ENCODE measurements around the gene SLC41A1.
"Not testable (repeated sequence)": the region's sequence is repeated elsewhere in the genome, so short reads cannot be mapped to it uniquely, and the experiment has no call there.

The SLC41A1 gene

DNA sequence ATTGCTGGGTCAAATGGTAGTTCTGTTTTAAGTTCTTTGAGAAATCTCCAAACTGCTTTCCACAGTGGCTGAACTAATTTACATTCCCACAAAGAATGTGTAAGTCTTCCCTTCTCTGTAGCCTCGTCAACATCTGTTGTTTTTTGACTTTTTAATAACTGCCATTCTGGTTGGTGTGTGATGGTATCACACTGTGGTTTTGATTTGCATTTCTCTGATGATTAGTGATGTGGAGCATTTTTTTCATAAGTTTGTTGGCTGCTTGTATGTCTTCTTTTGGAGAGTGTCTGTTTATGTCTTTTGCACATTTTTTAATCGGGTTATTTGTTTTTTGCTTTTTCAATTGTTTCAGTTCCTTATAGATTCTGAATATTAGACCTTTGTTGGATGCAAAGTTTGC lies 10.3 kb upstream of the SLC41A1 start:
- DNase-seq (ENCODE audit: low read depth in 1 of 2, low spot score in 1 of 2): not testable (repeated sequence)

DNA sequence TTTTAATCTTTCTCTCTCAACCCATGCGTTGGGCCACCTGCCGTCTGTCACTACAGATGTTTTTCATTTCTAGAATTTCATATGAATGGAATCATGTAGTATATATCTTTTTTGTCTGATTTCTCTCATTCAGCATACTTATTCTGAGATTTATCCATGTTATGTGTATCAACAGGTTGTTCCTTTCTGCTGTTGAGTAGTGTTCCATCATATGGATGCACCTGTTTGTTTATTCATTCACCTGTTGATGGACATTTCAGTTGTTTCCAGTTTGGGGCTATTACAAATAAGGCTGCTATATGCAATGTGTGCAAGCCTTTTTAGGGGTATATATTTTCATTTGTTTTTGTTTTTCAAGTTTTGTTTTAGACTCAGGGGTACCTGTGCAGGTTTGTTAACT lies 9.4 kb upstream of the SLC41A1 start:
- no peak for DNase-seq (ENCODE audit: low read depth in 1 of 2, low spot score in 1 of 2)

DNA sequence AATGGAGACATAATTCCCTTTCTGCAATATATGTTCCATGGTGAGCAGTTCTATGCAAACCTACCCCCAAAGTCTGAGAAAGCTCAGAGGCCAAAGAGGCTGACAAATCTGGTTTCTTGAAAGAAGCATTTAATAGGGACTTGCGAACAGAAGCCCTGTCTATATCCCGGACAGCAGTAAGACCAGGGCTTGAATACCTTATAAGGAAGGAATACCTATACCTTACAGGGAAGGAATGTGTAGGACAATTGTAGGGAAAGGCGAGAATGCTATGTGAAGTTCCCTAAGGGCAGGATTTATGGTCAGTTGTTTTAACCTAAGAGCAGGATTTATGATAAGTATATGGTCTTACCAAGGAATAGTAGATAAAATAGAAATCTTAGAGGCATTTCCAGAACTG lies 5.0 kb upstream of the SLC41A1 start:
- DNase-seq (ENCODE audit: low read depth in 1 of 2, low spot score in 1 of 2): no peak

DNA sequence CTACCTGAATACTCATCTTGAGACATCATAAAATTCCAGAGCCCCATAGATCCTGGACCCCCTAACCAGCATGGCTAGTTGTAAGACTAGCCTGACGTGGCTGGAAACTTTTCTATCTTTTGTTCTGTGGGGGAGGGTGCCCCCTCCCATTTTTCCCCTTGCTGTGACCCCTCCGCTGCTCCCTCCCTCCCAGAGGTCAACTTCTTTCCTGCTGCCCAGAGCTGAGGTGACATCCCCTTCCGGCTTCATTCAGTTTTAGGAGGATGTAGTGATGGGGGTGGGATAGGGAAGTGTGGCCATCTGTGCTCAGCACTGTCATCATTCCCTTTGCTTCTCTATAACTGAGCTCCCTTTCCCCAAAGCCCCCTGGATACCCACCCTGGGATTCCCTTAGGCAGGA lies 4.4 kb upstream of the SLC41A1 start:
- no peak for DNase-seq (ENCODE audit: low read depth in 1 of 2, low spot score in 1 of 2)

DNA sequence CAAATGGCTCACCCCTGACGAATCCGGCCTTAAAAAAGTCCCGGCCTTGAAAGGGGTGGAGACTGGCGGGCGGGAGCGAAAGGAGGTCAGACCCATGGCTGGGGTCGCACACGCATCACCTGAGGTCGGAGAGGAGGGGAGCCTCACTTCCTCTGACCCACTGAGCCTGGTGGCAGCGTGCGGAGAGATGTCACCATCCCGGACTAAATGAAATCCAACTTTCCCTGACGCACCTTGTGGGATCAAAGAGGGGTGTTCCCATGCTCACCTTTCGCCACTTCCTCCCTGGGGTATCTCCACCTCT lies 709 bp upstream of the SLC41A1 start:
- DNase-seq (ENCODE audit: low read depth in 1 of 2, low spot score in 1 of 2): no peak

DNA sequence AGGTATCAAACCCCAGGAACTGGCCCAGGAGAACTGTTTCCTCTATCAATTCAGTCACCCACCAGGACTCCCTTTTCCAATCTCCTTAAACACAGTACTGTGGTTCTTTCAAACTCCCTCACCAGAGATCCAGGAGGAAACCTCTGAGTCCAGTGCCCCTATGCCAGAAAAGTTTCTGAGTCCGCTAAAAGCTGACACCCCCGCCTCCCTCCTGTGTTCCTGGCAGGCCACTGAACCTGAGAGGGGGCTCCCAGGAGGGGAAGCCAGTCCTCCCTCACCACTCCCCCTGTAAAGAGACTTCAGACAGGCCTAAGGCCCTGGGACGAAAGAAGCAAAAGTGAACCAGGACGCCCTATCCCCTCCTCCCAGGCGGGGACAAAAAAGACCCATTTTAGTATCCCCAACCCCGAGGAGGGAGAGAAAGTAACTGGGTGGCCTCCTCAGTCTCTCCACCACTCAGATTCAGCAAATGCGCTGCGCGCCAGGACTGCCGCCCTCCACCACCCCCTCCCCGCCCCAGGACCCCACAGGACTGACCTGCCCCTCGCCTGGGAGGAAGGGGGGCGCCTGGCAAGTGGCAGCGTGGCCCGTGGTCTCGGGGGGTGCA lies 624 bp downstream of the SLC41A1 start:
- DNase-seq (ENCODE audit: low read depth in 1 of 2, low spot score in 1 of 2): no peak

DNA sequence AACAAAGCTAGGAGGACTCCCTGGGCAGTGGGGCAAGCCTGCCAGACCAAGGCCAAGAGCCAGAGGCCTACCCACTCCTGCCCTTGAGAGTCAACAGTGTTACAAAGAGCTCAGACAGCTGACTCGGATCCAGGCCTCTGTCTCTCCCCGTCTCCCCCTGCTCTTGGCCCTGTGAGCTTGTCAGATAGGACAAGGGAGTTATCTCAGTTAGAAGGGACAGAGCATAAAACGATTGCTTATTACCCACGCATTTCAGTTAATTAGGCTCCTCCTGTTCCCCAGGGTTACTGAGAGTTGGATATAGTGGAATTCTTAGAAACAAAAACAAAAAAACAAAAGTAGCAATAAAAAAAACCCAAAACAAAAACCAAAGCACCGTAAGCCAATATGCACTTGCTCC lies 1.3 kb downstream of the SLC41A1 start:
- no peak for DNase-seq (ENCODE audit: low read depth in 1 of 2, low spot score in 1 of 2)

DNA sequence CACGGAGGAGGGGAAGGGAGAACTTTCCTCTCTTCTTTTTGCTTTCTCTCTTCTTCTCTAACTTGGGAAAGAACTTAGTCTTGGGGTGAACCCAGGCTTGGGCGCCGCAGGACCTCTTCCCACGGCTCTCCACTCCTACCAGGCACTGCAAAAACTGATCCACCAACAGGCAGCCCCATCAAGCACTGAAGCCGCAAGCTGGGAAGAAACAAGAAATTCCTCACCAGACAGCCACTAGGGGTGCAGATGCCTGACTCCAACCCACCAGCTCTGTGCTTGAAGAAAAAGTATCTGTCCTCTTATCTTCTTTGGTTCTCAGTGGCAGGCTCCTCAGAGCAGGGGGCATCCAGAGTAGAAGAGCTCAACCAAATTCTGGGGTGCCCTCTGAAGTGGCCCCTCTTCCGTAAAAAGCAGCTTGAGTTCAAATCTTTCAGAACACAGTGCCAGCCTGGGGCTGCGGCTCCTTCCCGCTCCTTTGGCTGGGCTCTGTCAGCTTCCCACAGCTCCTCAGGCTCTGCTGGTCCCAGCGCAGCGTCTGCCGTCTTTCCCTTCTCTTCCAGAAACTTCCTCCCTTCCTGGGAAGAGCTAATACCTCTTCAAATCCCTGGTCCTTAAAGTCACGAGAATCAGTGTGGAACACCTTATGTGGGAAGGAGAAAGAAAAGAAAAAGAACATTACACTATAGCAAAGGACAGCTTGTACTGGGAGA lies 2.4 kb downstream of the SLC41A1 start:
- DNase-seq (ENCODE audit: low read depth in 1 of 2, low spot score in 1 of 2): no peak

DNA sequence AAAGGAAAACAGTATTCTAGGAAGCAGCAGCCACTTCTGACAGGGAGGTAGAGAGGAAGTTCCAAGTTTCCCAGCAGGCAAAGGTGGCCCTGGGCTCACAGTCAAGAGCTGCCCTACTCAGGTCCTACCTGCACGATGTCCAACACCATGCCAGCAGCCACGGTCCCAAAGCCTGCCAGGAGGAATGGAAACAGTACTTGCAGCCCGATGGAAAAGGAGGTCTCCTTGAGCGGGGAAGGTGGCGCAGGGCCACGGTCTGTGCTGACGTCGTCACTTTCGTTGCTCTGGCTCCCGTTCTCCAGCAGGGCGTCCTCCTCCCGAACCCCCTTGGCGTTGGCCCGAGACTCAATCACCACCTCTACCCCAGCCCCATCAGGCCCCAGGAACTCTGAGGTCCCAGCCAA lies 3.1 kb downstream of the SLC41A1 start:
- DNase-seq (ENCODE audit: low read depth in 1 of 2, low spot score in 1 of 2): no peak

DNA sequence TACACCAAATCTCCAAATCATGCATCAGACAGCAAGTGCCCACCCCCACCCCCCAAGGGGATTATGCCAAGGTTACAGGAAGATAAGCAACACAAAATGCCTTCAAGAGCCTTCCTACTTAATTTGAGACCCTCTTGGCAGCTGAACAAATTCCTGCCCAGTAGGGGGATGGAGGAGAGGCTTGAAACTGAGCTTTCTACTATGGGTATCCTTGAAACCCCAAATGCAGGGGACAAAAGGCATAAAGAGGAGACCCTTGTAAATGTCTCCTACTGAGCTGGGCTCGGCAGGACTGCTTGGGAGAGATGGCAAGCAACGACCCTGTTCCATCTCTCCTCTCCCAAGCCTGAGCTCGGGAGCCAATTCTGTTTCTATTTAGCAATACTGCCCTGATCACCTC lies 3.5 kb downstream of the SLC41A1 start:
- DNase-seq (ENCODE audit: low read depth in 1 of 2, low spot score in 1 of 2): no peak

DNA sequence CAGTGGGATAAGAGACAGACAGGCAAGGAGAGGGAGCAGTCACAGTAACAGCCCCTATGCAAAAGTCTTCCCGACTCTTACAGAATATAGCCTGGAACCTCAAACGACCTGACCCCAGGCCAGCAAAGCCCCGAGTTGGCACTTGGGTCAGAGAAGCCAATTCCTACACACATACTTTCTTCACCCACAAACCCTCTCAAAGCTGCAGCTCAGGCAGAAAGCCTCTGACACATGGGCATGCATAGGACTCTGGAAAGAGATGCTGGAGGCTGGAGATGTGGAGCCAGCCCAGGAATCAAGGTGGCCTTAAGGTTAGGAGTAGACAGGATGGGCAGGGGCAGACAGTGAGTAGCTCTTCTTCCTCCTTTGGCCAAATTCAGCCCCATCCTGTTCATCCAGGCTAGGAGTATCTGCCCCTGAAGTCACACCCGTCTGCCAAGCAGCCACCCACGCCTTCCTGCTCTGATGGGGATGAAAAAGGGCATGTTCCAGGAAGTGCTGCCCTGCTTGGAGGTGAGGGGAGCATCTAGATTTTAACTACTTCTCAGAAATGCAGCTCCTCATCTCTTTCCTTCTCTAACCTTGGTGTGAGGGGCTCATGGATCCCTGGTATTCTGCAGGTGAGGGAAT lies 7.8 kb downstream of the SLC41A1 start:
- DNase-seq (ENCODE audit: low read depth in 1 of 2, low spot score in 1 of 2): no peak

DNA sequence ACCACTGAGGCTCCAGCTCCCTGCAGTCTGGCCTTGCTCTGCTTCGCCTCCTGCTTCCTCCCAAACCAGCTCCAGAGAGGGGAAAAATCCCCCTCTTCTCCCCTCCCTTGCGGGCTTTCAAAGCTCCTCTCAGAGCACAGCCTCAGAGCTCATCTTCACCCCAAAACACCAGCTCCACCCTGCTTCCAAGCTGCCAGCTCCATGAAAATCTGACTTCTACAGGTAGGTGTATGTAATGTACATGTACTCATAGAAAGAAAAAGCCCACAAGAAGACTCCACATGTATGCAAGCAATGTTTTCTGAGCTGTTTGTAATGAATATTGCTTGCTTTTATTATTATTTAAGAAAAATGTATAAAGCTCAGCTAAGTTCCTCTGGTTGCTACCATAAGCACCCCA lies 8.4 kb downstream of the SLC41A1 start:
- DNase-seq (ENCODE audit: low read depth in 1 of 2, low spot score in 1 of 2): no peak

DNA sequence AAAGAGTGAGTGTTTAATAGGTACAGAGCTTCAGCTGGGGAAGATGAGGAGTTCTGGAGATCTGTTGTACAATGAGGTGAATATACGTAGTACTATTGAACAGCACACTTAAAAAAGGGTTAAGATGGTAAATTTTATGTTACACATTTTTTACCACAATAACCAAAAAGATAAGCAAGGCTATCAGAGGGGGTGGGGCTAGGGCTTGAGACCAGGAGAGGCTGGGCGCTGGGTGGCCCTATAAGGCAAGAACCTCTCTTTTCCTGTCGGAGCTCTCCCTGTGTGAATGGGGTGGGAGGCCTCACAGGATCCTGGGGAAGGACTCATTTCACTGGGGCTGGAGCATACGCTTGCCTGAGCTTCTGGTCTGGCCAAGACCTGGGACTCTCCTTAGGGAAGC lies 9.0 kb downstream of the SLC41A1 start:
- DNase-seq (ENCODE audit: low read depth in 1 of 2, low spot score in 1 of 2): no peak

DNA sequence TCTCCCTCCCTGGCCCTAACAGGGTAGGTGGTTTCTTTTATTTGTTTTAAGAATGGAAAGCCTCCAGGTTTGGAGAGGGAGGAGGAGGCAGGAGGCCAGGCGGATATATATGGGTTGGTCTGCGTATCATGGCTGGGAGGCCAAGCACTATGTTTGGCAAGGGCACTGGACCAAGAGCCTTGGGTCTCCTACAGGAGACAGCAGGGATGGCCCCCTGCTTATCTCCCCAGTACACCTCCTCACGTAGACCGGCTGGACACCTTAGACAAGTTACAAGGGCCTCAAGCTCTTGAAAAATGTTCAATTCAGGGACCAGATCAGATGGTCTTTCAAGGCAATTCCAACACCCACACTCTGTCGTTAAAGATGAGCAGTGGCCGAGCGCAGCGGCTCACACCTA lies 10.9 kb downstream of the SLC41A1 start:
- DNase-seq (ENCODE audit: low read depth in 1 of 2, low spot score in 1 of 2): no peak

DNA sequence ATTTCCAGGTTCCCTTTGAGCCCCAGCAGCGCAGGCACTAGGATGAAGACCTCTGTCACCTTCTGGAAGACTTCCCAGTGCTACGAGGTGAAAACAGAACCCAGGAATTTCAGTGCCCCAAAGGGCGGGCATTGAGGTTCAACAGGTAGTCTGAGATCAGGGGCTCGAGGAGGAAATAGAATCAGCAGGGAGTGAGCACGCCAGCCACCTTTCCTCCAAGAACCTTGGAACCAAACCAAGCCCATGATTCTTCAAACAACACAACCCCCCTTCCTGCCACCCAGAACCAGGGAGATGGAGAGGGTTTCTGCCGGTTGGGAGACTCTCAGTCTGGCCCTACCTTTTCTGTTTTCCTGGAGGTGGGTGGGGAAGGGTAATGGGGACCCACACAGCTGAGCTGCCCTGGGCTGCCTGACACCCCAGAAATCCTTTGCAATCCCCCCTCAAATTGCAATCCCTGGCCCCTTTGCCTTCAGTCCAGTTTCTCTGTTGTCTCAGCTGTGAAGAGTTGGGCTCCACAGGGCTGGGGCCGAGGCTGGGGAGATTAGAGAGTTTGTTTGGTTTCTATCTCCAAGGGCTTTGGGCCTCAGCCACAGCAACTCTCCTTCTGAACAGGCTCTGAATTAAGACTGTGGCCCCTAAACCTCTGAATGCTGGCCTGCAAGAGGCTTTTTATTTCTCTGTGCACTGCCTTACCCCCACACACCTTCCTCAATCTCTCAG lies 11.9 kb downstream of the SLC41A1 start:
- no peak for DNase-seq (ENCODE audit: low read depth in 1 of 2, low spot score in 1 of 2)

DNA sequence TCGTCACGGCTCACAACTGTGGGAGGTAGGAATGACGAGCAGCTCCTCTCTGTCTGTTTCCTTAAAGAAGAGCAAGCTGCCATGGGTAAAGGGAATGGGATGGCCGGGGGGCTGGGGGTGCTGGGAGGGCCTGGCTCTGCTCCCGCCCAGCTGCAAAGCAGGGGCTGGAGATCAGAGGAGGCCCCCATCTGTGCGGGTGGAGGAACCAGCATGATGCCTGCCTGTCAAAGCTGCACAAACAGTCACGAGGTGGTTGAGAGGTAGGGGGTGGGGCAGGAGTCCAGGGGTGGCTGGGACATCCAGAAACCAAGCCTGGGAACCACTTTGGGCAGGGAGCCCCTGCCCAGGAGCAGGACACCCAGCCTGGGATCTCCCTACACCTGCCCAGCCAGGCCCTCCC lies 12.6 kb downstream of the SLC41A1 start:
- DNase-seq (ENCODE audit: low read depth in 1 of 2, low spot score in 1 of 2): no peak

DNA sequence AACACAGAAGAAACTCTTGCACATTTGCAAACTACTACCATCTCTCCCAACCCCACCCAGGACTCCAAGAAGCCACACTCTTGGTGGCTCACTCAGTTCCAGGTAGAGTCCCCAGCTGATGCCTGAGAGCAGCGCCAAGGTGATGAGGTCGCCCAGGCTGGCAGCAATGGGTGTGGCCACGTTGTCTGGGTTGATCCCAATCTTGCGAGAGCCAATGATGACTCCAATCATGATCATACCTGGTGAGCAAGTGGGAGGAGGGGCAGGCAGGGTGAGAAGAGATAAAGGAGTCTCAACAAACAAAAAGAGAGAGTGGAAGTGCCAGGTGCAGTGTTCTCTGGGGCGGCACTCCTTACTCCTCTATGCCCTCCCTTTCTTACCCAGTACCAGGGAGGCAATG lies 14.4 kb downstream of the SLC41A1 start:
- no peak for DNase-seq (ENCODE audit: low read depth in 1 of 2, low spot score in 1 of 2)

DNA sequence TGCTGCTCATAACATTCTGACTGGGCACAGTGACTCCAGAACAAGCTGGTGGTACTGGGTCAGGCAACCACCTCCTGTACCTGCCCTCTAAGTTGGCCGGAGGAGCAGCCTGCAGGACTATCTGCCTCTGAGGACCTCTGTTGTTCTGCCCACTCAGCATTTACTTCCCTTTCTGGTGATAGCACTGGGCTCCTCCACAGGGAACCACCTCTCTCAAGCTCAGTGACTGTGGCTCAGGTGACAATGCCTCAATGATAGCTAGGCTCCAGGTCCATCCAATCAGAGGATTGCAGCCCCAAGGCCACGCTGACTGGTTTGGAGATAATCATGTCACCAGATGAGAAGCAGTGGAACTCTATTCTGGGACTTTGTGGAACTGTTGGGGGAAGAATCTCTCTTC lies 15.8 kb downstream of the SLC41A1 start:
- no peak for DNase-seq (ENCODE audit: low read depth in 1 of 2, low spot score in 1 of 2)

DNA sequence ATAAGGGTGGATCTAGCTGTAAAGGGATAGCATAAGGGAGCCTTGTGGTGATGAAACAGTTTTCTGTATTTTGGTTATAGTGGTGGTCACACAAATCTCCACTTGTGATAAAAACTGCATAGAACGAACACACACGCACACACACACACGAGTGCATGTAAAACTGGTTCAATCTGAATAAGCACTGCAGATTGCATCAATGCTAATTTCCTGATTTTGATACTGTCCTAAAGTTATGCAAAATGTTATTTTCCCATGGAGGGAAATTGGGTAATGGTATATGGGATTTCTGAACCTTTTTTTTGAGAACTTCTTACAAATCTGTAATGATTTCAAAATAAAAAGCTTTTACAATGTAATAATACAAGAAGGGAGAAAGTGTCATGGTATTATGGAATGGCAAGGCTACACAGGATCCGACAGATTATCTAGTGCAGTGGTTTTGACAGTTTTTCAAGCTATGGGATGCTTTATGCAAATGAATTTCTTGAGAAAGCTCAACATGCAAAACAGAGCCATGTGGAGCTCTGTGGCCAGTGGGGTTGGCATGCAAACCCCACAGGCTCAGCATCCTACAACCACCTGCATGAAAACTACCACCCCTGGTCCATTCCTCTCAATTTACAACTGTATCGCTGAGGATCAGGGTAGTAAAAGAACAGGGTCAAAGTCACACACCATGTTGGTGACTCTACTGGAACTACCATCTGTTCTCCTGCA lies 18.8 kb downstream of the SLC41A1 start:
- no peak for DNase-seq (ENCODE audit: low read depth in 1 of 2, low spot score in 1 of 2)

DNA sequence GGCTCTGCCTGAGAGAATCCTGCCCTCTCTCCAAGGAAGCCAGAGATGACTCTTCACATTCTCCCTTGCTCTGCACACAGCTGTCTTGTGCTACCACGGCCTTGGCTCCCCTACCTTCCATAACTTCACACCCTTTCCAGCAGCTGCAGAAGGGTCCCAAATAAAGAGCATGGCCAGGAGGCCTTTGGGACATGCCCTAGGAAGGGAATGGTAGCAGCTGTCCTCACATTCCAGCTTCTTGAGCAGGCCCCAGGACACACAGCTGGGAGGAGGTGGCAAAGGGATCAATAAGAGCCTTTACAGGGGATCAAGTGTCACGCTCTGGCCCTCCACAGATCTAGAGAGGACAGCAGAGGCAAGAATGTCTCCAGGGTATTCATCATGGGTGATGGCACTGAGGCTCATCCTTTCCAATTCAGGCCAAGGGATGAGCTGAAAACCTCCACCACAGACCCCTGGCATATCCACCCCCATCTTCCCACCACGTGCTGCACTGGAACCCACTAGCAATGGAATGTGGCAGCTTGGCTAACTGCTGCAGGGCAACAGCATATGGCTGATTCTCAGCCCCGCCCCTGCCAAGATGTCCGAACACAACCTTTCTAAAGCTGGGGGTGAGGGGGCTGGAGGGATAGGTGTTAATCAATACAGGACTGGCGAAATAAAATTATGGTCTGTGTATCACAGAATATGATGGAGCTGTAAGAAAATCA lies 19.9 kb downstream of the SLC41A1 start:
- no peak for DNase-seq (ENCODE audit: low read depth in 1 of 2, low spot score in 1 of 2)

DNA sequence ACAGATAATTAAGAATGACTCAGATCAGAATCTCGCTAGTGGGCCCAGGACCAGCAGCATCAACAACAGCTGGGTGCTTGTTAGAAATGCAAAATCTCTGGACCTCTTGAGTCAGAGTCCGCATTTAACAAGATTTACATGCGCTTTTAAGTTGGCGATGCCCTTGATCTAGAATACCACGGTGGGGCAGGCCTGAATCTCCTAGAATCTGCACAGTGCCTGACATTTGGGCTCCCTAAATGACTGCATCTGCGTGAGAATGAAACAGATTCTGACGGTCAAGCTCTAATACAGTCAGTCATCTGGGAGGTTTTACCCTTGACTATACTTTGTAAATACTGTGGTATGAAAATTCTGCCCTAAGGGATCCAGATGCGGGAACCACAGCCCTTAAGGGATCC lies 20.5 kb downstream of the SLC41A1 start:
- DNase-seq (ENCODE audit: low read depth in 1 of 2, low spot score in 1 of 2): no peak

Measured in activated T-helper 1 cell treated with anti-CD3 and anti-CD28 coated beads, Interleukin-2, amount 50 U/mL, for 16 hours (primary cell).